Activated T-cell treated with anti-CD3 and anti-CD28 coated beads for 24 hours (primary cell): ENCODE data around the gene TMSB15C.

Source experiments
- DNase-seq: peaks from one replicate; pipeline ENCODE4 v3.0.0-alpha.2; 2020; ENCODE audit warnings: low read depth

TMSB15C gene

DNA sequence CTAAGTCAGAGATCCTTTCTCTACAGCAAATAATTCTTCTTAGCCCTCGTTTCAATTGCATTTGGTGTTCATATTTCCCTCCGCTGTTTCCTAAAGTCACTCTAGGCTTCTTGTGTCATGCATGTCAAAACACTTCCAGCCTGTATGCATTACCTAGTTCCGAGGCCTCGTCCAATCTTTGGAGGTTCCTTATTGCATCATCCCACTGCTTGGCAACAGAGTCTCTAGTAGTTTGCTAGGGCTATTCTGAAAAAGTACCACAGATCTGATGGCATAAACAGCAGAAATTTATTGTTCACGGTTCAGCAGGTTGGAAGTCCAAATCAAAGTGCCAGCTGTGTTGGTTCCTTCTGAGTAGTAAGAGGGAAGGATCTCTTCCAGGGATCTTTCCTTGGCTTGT, 30.4 kb downstream of the TMSB15C start:
- DNase-seq = no peak

GRCh38 chrX:104041003-104041402, 35.0 kb downstream of the TMSB15C start:
- DNase-seq = no peak

DNA sequence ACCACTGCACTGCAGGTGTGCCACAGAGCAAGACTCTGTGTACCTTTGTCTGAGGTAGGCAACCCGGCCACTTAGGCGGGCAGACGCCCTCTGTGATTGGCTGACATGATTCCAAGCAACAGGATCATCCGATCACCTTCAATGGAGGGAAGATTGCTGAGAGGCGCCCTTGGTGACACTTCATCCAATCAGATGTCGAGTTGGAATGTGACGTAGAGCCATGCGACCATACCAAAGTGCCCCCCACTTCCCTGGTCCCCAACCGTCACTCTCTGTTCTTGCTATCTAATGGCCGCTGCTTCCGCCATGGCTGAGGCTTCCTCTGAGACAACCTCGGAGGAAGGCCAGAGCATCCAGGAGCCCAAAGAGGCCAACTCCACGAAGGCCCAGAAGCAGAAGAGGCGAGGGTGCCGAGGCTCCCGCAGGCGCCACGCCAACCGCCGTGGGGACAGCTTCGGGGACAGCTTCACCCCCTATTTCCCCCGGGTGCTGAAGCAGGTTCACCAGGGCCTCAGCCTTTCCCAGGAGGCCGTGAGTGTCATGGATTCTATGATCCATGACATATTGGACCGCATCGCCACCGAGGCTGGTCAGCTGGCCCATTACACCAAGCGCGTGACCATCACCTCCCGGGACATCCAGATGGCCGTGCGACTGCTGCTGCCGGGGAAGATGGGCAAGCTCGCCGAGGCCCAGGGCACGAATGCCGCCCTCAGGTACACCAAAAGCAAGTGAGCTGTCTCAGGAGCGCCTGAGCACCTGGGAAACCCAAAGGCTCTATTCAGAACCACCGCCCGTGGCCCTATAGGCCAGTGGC, 36.1 kb downstream of the TMSB15C start, which contains the start of gene H2BW2:
Gene H2BW2, plus strand, starts transcription at position 268 of the 817 bp plus-strand sequence. Its CDS starts 39 bp downstream, at position 307.
- DNase-seq = no peak
